ENCODE data around the gene AMT. TPM values are rescaled to one million over a fixed set of nuclear protein-coding genes. Genes with fewer than 3 reads are reported as not detected.
"Not testable (repeated sequence)": the region's sequence is repeated elsewhere in the genome, so short reads cannot be mapped to it uniquely, and the experiment has no call there.

AMT gene
- total RNA-seq, 2 donors from 2014 or later, result 1.9 to 2.5 TPM

DNA sequence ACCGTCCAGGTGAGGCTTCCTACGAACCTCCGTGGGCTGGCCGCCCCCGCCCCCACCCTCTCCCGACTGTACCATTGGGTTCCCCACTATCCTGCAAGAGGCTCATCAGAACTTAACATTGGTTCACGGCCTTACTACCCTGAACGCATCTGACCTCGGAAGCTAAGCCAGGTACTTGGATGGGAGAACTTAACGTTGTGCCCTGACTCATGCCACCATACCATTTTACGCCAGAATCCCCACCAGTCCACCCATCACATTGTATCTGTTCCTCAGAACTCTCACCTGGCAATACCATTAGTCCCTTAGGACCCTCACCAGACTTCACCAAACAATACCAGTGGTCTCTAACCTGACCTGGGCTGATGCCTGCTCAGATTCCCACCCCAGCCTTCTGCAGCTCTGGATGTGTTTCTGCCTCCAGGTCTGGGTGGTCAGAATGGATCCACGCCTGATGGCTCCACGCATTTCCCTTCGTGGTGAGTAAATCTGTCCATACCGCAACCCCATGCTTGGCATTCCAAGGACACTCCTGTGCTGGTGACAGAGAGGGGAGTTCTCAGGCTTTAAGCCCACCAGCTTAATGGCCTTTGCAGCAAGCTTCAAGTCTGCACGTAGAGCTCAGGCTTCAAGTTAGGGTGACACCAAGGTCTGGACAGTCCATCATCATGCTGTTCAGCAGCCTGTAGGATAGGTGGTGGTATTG lies 9.5 kb downstream of the AMT start:
- peak overlapping the region; percentile 94 for H3K27ac Mint-ChIP-seq
- no peaks in the 10 kb centered on the region for H3K9me3 Mint-ChIP-seq
- H3K4me1 Mint-ChIP-seq, result peaks cover 37% of the 10 kb centered on the region
- H3K4me3 Mint-ChIP-seq, result peak overlapping the region; percentile 89
- ATAC-seq (replicated peaks), result no peak
- no peaks in the 10 kb centered on the region for H3K27me3 Mint-ChIP-seq
- H3K36me3 Mint-ChIP-seq (ENCODE audit: low read depth), result peaks cover 78% of the 10 kb centered on the region

DNA sequence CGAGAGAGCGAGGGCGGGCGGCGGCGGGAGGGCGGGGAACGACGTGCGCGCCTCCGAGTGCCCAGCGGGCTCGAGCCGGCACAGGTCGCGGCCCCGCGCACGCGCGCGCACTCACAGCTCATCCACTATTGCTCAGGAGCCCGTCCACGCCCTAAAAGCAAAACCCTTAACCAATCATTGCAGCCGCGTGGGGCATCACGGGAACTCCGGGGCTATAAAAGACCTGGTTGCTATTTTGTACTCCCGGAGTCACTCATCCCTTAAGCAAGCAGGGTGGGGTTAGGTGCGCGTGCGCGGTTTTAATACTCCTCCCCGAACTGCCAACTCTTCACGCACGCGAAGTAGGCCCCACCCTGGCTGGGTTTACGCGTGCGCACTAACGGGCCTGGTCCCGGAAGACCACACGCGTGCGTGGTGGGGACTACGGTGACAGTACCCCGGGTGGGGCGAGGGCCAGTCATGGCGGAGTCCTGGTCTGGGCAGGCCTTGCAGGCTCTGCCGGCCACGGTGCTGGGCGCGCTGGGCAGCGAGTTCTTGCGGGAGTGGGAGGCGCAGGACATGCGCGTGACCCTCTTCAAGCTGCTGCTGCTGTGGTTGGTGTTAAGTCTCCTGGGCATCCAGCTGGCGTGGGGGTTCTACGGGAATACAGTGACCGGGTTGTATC lies 10.2 kb downstream of the AMT start, which contains the start of the genes RHOA and TCTA:
Gene RHOA, minus strand, starts transcription at position 9 of the 664 bp plus-strand sequence. CDS start 36,387 bp downstream, outside the sequence.
Gene TCTA, plus strand, starts transcription at position 456 of the 664 bp plus-strand sequence. Its CDS starts 4 bp downstream, at position 460.
- Mint-ChIP-seq H3K4me3 (peak within 1 kb of the TSS; percentile 89), H3K9me3 (no peaks in the 10 kb centered on the region), H3K27me3 (no peaks in the 10 kb centered on the region), H3K27ac (peak within 1 kb of the TSS; percentile 94), H3K36me3 (ENCODE audit: low read depth) (peaks cover 81% of the 10 kb centered on the region), H3K4me1 (peaks cover 41% of the 10 kb centered on the region)
- peak; percentile 88 for ATAC-seq (replicated peaks)

DNA sequence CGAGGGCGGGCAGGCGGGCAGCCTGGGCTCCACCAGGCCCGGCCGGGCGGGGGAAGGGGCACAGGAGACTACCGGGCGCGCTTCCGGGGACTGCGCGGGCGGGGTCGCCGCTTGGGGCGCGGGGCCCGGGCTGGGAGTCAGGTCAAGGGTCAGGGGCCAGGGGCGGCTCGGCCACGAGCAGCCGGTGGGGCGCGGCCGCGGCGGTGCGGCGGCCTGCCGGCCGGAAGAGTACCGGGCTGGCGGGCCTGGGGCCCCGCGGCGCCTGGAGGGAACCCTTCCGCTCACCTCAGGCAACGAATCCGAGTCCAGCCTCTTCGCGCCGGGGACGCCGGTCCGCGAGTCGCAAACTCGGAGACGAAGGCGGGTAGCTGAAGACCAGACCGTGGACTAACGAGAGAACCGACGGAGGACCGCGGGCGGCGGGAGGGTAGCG lies 10.7 kb downstream of the AMT start:
- Mint-ChIP-seq H3K9me3 (no peaks in the 10 kb centered on the region), H3K4me1 (peaks cover 43% of the 10 kb centered on the region), H3K27me3 (no peaks in the 10 kb centered on the region), H3K4me3 (peak overlapping the region; percentile 89), H3K36me3 (ENCODE audit: low read depth) (peaks cover 81% of the 10 kb centered on the region), H3K27ac (peak overlapping the region; percentile 94)
- ATAC-seq (replicated peaks), result peak; percentile 23

DNA sequence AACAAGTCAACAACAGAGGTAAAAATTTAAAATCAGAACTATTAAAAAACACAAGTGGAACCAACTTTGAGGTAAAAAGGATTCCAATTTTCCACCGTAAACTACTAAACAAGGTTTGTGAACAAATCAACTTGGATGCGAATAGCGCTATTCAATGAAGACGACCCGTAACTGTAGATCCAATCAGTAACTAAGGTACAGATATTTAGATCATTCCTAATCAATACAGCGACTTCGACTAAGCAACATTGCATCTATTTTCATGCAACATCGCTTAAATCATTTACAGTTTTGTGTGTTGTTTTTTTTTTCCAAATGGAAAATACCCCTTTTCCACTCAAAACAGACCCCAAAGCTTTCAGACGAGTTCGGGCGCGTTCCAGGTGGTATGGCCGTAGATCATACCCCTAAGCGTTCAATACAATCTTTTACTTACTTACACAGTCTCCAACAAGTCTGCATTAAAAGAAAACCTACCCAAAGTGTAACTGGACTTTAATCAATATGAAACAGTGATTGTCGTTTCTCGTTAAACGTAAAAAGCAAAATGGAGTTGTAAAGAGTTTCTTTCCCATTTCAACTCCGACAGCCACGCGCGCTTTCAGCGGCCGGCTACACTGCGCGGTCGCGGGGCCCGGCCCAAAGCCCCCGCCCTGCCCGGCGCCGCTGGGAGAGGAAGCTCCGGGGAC lies 11.3 kb downstream of the AMT start:
- no peaks in the 10 kb centered on the region for H3K27me3 Mint-ChIP-seq
- peaks cover 42% of the 10 kb centered on the region for H3K4me1 Mint-ChIP-seq

DNA sequence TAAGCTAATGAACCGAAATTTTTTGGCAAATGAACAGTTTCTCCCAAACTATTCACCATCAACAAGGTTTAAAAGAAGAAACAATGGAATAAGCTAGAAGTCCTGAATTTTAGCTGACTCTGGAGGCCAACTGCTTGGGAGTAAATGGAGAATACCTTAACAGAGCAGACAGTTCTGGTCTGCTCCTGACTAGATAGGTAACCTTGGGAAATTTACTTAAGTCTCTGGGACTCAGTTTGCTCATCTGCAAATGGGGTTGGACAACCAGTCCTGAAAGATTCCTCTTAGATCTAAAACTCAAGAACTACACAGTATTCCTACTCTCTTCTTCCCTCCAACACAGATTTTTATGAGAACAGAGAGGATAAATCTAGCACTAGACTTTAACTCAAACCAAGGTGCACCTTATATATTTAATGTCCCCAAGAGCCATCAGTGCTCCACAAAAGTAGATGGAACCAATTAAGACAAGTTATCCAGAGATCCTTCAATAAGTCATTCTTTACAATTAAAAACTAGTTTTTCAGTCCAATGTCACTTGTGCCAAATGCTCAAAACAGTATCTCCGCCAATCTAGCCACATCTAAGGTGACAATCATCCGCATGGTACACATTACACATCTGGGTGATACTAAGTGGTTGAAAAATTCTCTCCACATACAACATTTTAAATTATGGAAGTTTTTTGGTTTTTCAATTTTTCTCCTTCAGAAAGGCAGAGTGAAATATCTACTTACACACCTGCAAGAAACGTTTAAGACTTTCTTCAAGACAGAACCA lies 12.0 kb downstream of the AMT start:
- no peak for ATAC-seq (replicated peaks)
- H3K4me1 Mint-ChIP-seq, result peaks cover 44% of the 10 kb centered on the region
- no peaks in the 10 kb centered on the region for H3K9me3 Mint-ChIP-seq
- no peaks in the 10 kb centered on the region for H3K27me3 Mint-ChIP-seq
- H3K27ac Mint-ChIP-seq, result peak overlapping the region; percentile 85
- H3K36me3 Mint-ChIP-seq (ENCODE audit: low read depth), result peaks cover 81% of the 10 kb centered on the region
- H3K4me3 Mint-ChIP-seq, result peak overlapping the region; percentile 89

More for the DNA sequence above, 11.3 kb downstream of the AMT start:
- H3K9me3 Mint-ChIP-seq, result no peaks in the 10 kb centered on the region
- no peak for ATAC-seq (replicated peaks)
- peak overlapping the region; percentile 89 for H3K4me3 Mint-ChIP-seq
- peaks cover 81% of the 10 kb centered on the region for H3K36me3 Mint-ChIP-seq (ENCODE audit: low read depth)
- peak overlapping the region; percentile 85 for H3K27ac Mint-ChIP-seq

DNA sequence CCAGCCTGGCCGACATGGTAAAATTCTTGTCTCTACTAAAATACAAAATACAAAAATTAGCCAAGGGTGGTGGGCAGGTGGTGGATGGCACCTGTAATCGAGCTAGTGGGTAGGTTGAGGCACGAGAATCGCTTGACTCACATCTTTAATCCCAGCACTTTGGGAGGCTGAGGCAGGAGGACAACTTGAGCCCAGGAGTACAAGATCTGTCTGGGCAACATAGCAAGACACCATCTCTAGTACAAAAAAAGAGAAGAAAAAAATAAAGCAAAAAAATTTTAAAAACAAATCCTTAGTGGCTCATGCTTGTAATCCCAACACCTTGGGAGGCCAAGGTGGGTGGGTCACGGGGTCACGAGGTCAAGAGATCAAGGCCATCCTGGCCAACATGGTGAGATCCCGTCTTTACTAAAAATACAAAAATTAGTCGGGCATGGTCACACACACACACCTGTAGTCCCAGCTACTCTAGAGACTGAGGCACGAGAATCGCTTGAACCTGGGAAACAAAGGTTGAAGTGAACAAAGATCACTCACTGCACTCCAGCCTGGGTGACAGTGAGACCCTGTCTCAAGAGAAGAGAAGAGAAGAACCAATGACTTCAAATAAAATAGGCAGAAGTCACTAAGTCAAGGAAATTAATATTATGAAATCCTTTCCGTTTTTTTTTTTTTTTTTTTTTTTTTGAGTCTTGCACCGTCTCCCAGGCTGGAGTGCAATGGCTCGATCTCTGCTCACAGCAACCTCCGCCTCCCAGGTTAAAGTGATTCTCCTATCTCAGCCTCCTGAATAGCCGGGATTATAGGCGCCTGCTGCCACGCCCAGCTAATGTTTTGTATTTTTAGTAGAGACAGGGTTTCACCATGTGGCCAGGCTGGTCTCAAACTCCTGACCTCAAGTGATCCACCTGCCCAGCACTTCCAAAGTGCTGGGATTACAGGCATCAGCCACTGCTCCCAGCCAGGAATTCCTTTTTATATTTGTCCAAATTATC lies 15.4 kb downstream of the AMT start:
- Mint-ChIP-seq H3K27ac (peak overlapping the region; percentile 89), H3K36me3 (ENCODE audit: low read depth) (peaks cover 85% of the 10 kb centered on the region), H3K27me3 (no peaks in the 10 kb centered on the region), H3K4me3 (peak overlapping the region; percentile 43), H3K9me3 (no peaks in the 10 kb centered on the region), H3K4me1 (peaks cover 39% of the 10 kb centered on the region)
- no peak for ATAC-seq (replicated peaks)

DNA sequence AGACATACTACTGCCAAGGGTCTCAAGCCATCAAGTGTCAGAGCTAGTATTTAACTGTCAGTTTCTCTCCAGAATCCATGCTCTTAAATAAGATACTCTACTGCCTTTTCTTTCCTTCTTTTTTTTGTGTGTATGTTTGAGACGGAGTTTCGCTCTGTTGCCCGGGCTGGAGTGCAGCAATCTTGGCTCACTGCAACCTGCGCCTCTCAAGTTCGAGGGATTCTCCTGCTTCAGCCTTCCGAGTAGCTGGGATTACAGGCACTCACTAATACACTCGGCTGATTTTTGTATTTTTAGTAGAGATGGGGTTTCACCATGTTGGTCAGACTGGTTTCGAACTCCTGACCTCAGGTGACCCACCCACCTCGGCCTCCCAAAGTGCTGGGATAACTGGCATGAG lies 16.7 kb downstream of the AMT start:
- not testable (repeated sequence) for H3K27me3 Mint-ChIP-seq; ATAC-seq (replicated peaks); H3K9me3 Mint-ChIP-seq
- Mint-ChIP-seq H3K27ac (peak overlapping the region; percentile 89), H3K4me1 (peaks cover 43% of the 10 kb centered on the region), H3K4me3 (peak overlapping the region; percentile 43), H3K36me3 (ENCODE audit: low read depth) (peaks cover 90% of the 10 kb centered on the region)

DNA sequence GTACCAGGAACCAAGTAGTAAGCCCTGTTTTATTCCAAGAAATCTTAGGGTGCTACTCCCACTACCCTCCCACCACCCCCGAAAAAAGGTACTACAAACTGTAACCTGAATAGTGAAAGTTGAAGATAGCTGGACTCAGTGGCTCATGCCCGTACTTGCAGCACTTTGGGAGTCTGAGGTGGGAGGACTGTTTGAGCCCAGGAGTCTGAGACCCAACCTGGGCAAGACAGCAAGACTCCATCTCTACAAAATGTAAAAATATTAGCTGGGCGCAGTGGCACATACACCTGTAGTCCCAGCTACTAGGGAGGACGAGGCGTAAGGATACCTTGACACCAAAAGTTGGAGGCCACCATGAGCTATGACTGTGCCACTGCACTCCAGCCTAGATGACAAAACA lies 18.4 kb downstream of the AMT start:
- H3K36me3 Mint-ChIP-seq (ENCODE audit: low read depth), result peaks cover 93% of the 10 kb centered on the region
- no peaks in the 10 kb centered on the region for H3K9me3 Mint-ChIP-seq
- H3K4me1 Mint-ChIP-seq, result peaks cover 36% of the 10 kb centered on the region
- H3K4me3 Mint-ChIP-seq, result no peak overlapping the region
- H3K27ac Mint-ChIP-seq, result no peak overlapping the region
- H3K27me3 Mint-ChIP-seq, result no peaks in the 10 kb centered on the region
- ATAC-seq (replicated peaks), result no peak

DNA sequence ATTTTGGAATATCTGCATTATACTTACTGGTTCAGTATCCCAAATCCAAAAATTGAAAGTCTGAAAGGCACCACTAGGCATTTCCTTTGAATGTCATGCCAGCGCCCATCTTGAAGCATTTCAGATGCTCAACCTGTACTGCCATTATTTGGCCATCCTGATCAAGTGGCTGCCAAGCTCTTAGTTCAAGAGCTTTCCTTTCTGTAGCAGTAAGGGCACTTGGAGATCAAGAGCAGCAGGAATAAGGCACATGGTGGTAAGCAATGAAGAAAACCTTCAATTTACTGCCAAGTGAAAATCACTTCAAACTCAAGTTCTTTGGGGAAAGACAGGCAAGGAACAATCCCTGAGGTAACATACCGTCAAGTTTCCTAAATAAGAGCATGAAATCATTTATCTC lies 20.5 kb downstream of the AMT start:
- ATAC-seq (replicated peaks), result no peak

DNA sequence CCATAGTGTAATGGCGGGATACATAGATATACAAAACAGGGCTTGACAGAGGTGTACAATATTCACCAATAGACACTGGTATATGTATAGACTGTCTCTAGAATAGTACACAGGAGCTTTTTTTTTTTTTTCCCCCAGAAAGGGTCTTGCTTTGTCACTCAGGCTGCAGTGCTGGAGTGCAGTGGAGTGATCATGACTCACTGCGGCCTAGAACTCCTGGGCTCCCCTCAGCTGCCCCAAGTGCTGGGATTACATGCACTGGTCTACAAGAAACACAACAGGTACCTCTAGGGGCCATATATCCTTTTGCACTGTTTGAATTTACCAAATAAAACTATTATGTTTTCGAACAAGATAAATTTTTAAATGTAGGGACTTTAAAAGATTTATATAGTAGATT lies 22.8 kb downstream of the AMT start:
- ATAC-seq (replicated peaks), result no peak
- Mint-ChIP-seq H3K9me3 (no peaks in the 10 kb centered on the region), H3K27ac (peak overlapping the region; percentile 78), H3K27me3 (no peaks in the 10 kb centered on the region), H3K4me1 (peaks cover 35% of the 10 kb centered on the region), H3K36me3 (ENCODE audit: low read depth) (peaks cover 96% of the 10 kb centered on the region), H3K4me3 (no peak overlapping the region)

More for the DNA sequence above, 20.5 kb downstream of the AMT start:
- Mint-ChIP-seq H3K36me3 (ENCODE audit: low read depth) (peaks cover 95% of the 10 kb centered on the region), H3K4me3 (no peak overlapping the region), H3K4me1 (peaks cover 36% of the 10 kb centered on the region), H3K27ac (no peak overlapping the region), H3K27me3 (no peaks in the 10 kb centered on the region), H3K9me3 (no peaks in the 10 kb centered on the region)

DNA sequence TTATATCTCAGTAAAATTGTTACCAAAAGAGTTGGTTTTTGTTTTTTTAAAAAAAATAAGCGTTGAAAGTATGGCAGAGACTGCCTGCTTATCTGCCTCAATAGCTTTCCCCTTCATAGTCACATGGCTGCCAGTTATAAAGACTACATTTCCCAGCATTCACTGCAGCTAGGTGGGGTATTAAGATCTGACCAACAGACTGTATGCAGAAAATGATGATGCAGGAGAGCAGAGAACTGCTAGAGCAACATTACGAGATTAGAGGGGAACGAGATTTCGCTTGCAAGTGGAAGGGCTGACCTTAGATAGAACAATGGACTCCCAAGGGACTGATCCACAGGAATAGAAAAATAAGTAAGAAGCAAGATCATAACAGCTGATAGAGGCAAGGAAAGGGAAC lies 24.8 kb downstream of the AMT start:
- Mint-ChIP-seq H3K4me1 (peaks cover 38% of the 10 kb centered on the region), H3K4me3 (peak overlapping the region; percentile 0), H3K36me3 (ENCODE audit: low read depth) (peaks cover 96% of the 10 kb centered on the region), H3K27me3 (no peaks in the 10 kb centered on the region), H3K9me3 (no peaks in the 10 kb centered on the region), H3K27ac (peak overlapping the region; percentile 5)
- ATAC-seq (replicated peaks), result no peak

DNA sequence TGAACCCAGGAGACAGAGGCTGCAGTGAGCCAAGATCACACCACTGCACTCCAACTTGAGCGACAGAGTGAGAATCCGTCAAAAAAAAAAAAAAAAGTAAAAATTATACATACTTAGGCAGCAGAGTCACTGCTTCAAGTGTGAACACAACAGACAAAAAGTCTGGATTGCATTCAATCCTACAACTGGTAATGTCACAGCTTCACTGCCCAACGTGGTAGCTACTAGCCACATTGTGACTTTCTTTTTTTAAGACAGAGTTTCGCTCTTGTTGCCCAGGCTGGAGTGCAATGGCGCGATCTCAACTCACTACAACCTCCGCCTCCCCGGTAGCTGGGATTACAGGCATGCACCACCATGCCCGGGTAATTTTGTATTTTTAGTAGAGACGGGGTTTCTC lies 31.0 kb downstream of the AMT start:
- ATAC-seq (replicated peaks), result not testable (repeated sequence)

DNA sequence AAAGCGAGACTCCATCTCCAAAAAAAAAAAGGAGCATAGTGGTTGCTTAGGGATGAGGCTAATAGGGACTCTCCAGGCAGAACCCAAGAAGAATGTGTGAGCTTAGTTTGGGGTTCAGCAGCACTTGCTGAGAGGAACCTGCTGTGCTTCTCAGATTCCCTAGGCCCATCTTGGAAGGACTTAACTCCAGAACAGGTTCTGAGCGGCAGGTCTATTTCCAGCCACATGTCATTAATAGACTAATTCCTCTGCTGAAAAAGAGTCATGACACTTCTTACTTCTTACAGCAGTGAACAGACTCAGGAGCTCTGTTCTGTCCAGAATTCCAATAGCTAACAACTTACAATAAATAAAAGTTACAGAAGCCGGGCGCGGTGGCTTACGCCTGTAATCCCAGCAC lies 33.0 kb downstream of the AMT start:
- no peaks in the 10 kb centered on the region for H3K9me3 Mint-ChIP-seq
- peaks cover 27% of the 10 kb centered on the region for H3K4me1 Mint-ChIP-seq
- no peak overlapping the region for H3K4me3 Mint-ChIP-seq
- ATAC-seq (replicated peaks), result no peak
- H3K27ac Mint-ChIP-seq, result no peak overlapping the region
- H3K36me3 Mint-ChIP-seq (ENCODE audit: low read depth), result peaks cover 39% of the 10 kb centered on the region
- no peaks in the 10 kb centered on the region for H3K27me3 Mint-ChIP-seq

More for the DNA sequence above, 31.0 kb downstream of the AMT start:
- H3K27me3 Mint-ChIP-seq, H3K9me3 Mint-ChIP-seq, H3K4me3 Mint-ChIP-seq, H3K27ac Mint-ChIP-seq: not testable (repeated sequence)
- peaks cover 33% of the 10 kb centered on the region for H3K4me1 Mint-ChIP-seq
- peaks cover 54% of the 10 kb centered on the region for H3K36me3 Mint-ChIP-seq (ENCODE audit: low read depth)

Measured in activated T-helper 17 cell treated with anti-CD3 and anti-CD28 coated beads, Interleukin-2, amount 50 U/mL, for 72 hours (primary cell).